ENCODE data around the gene KRTAP2-1.
"Not testable (repeated sequence)": the region's sequence is repeated elsewhere in the genome, so short reads cannot be mapped to it uniquely, and the experiment has no call there.

The KRTAP2-1 gene

GRCh38 chr17:41001795-41002194 is 45.3 kb downstream of the KRTAP2-1 start:
- Histone ChIP-seq H3K27ac (ENCODE audit: low read depth in 2 of 2, low read length in 2 of 2) (no peak overlapping the region), H3K4me1 (ENCODE audit: control insufficient read depth in 2 of 2, insufficient read depth in 2 of 2, low read length in 2 of 2) (no peaks in the 10 kb centered on the region), H3K4me3 (ENCODE audit: low read length in 2 of 2) (no peak overlapping the region), H3K9me3 (ENCODE audit: control insufficient read depth in 2 of 2, low read length in 2 of 2) (no peaks in the 10 kb centered on the region), H3K27me3 (ENCODE audit: control insufficient read depth in 2 of 2, insufficient read depth in 2 of 2, low read length in 2 of 2) (peaks cover 3% of the 10 kb centered on the region in 2 donors), H3K36me3 (ENCODE audit: control insufficient read depth in 2 of 2, insufficient read depth in 2 of 2, low read length in 2 of 2) (no peaks in the 10 kb centered on the region), H3K9ac (ENCODE audit: low read depth in 1 of 2, low read length in 2 of 2) (no peak overlapping the region)

DNA sequence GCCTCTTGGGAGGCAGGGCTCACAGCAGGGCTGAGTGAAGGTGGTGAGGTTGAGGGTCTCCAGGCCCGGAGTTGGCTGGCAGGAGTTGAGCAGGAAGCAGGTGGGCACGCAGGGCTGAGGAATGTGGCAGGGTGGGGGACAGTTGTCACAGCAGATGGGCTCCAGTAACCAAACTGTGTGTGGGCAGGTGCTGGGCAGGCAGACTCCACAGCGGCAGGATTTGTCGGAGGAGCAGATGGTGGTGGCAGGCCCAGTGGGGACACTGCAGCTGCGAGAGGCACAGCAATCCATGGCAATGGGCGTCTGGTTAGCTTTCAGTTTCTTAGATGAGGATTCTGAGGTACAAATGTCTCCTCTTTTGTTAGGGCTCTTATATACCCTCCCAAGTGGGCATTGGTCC is 47.6 kb downstream of the KRTAP2-1 start, which contains the start of gene KRTAP3-2:
TSS of gene KRTAP3-2 (minus strand) at position 344 of the 400 bp plus-strand sequence. CDS start at position 291, 53 bp downstream.
- H3K36me3 ChIP-seq (ENCODE audit: control insufficient read depth in 2 of 2, insufficient read depth in 2 of 2, low read length in 2 of 2); H3K4me3 ChIP-seq (ENCODE audit: low read length in 2 of 2); H3K9me3 ChIP-seq (ENCODE audit: control insufficient read depth in 2 of 2, low read length in 2 of 2); H3K27me3 ChIP-seq (ENCODE audit: control insufficient read depth in 2 of 2, insufficient read depth in 2 of 2, low read length in 2 of 2); H3K27ac ChIP-seq (ENCODE audit: low read depth in 2 of 2, low read length in 2 of 2); H3K9ac ChIP-seq (ENCODE audit: low read depth in 1 of 2, low read length in 2 of 2); H3K4me1 ChIP-seq (ENCODE audit: control insufficient read depth in 2 of 2, insufficient read depth in 2 of 2, low read length in 2 of 2): not testable (repeated sequence)

- H3K4me3 ChIP-seq (ENCODE audit: low read length in 2 of 2): no peak overlapping the region
- no peak overlapping the region for H3K27ac ChIP-seq (ENCODE audit: low read depth in 2 of 2, low read length in 2 of 2)
- H3K9me3 ChIP-seq (ENCODE audit: control insufficient read depth in 2 of 2, low read length in 2 of 2): no peaks in the 10 kb centered on the region
- H3K4me1 ChIP-seq (ENCODE audit: control insufficient read depth in 2 of 2, insufficient read depth in 2 of 2, low read length in 2 of 2): no peaks in the 10 kb centered on the region
- H3K27me3 ChIP-seq (ENCODE audit: control insufficient read depth in 2 of 2, insufficient read depth in 2 of 2, low read length in 2 of 2): peaks cover 0 to 3% of the 10 kb centered on the region in 2 donors
- H3K9ac ChIP-seq (ENCODE audit: low read depth in 1 of 2, low read length in 2 of 2): no peak overlapping the region
- H3K36me3 ChIP-seq (ENCODE audit: control insufficient read depth in 2 of 2, insufficient read depth in 2 of 2, low read length in 2 of 2): no peaks in the 10 kb centered on the region
These were observed 49.8 kb downstream of the KRTAP2-1 start for GRCh38 chr17:40997361-40997760.

GRCh38 chr17:40996829-40997228 is 50.3 kb downstream of the KRTAP2-1 start:
- H3K27me3 ChIP-seq (ENCODE audit: control insufficient read depth in 2 of 2, insufficient read depth in 2 of 2, low read length in 2 of 2): peaks cover 0 to 3% of the 10 kb centered on the region in 2 donors
- H3K4me1 ChIP-seq (ENCODE audit: control insufficient read depth in 2 of 2, insufficient read depth in 2 of 2, low read length in 2 of 2): no peaks in the 10 kb centered on the region
- H3K27ac ChIP-seq (ENCODE audit: low read depth in 2 of 2, low read length in 2 of 2): no peak overlapping the region
- no peak overlapping the region for H3K4me3 ChIP-seq (ENCODE audit: low read length in 2 of 2)
- no peaks in the 10 kb centered on the region for H3K9me3 ChIP-seq (ENCODE audit: control insufficient read depth in 2 of 2, low read length in 2 of 2)
- H3K36me3 ChIP-seq (ENCODE audit: control insufficient read depth in 2 of 2, insufficient read depth in 2 of 2, low read length in 2 of 2): no peaks in the 10 kb centered on the region
- H3K9ac ChIP-seq (ENCODE audit: low read depth in 1 of 2, low read length in 2 of 2): no peak overlapping the region

All from mucosa of rectum (tissue), 2 donors.